Osteocyte (in vitro differentiated cells): Measurements from ENCODE around the gene FSCN2. TPM values are rescaled to one million over a fixed set of nuclear protein-coding genes. Genes with fewer than 3 reads are reported as not detected.

Experiments used
- DNase-seq: peaks from one replicate; pipeline ENCODE4 v3.0.0; 2021; ENCODE audit warnings: mixed read lengths; ENCODE audit not compliant: unreplicated experiment; ENCODE audit errors: extremely low spot score
- H3K27ac Mint-ChIP-seq: one replicate; pipeline ENCODE4 v1.8.0; 2021; ENCODE audit warnings: mild to moderate bottlenecking, mixed read lengths; ENCODE audit not compliant: unreplicated experiment
- H3K27me3 Mint-ChIP-seq: one replicate; pipeline ENCODE4 v1.8.0; 2021; ENCODE audit warnings: mixed read lengths; ENCODE audit not compliant: unreplicated experiment
- H3K36me3 Mint-ChIP-seq: one replicate; pipeline ENCODE4 v1.8.0; 2021; ENCODE audit warnings: mixed read lengths; ENCODE audit not compliant: unreplicated experiment
- H3K4me1 Mint-ChIP-seq: one replicate; pipeline ENCODE4 v1.8.0; 2021; ENCODE audit warnings: mixed read lengths; ENCODE audit not compliant: unreplicated experiment
- H3K4me3 Mint-ChIP-seq: one replicate; pipeline ENCODE4 v1.8.0; 2021; ENCODE audit warnings: mild to moderate bottlenecking, moderate library complexity, mixed read lengths; ENCODE audit not compliant: unreplicated experiment
- H3K9me3 Mint-ChIP-seq: one replicate; pipeline ENCODE4 v1.8.0; 2021; ENCODE audit warnings: mixed read lengths; ENCODE audit not compliant: unreplicated experiment
- total RNA-seq: library from RNA; stranded (reverse); gene quantifications from 2 replicates; pipeline ENCODE4 v1.2.1, GENCODE V29; 2021
- TF ChIP-seq, protein P1 (sequence below): fragments of 200-600 bp; sonication (generic); IDR thresholded peaks from 2 replicates; pipeline ENCODE4 v1.5.0; 2021; ENCODE audit warnings: antibody characterized with exemption, mild to moderate bottlenecking, moderate library complexity

Gene FSCN2
- total RNA-seq, 1 donor from 2014 or later = 3.0 TPM

DNA sequence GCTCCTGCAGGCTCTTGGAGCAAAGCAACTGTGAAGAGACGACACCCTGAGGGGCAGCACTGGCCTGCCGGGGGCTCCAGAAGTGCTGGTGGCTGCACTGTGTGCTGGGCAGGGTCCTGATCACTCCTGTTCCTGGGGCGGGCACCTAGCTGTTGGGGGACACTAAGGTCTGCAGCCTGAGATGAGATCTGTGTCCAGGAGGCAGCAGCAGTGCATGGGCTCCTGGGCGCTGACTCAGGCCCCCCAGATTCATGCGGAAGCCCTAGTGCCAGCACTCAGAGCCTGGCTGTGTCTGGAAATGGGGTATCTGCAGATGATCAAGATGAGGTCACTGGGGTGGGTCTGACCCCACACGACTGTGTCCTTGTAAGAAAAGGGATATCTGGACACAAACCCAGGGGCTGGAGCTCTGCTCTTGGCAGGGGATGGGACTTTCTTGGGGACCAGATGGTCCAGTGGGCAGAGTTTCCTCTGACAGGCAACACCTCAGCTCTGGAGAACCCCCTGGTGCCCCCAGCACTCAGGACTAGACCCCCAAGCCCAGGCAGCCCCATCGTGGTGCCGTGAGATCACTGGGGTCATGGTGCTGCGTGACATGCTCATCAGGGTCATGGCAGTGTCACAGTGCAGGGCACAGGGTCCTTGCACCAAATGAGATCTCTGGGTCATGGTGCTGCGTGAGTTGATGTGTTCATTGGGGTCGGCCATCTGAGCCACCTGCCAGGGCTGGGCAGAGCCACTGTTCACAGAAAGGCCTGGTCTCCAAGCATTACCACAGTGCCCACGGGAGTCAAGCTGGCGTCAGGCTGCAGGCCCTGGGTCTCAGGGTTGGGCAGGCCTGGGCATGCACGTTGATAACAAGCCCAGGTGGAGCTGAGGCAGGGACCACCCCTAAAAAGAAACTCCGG, 14.5 kb downstream of the FSCN2 start:
- Mint-ChIP-seq H3K27ac (no peak overlapping the region), H3K27me3 (no peaks in the 10 kb centered on the region), H3K4me1 (peaks cover 2% of the 10 kb centered on the region), H3K4me3 (no peak overlapping the region), H3K9me3 (no peaks in the 10 kb centered on the region), H3K36me3 (peaks cover 19% of the 10 kb centered on the region)
- DNase-seq = no peak
- TF ChIP-seq, protein P1, sequence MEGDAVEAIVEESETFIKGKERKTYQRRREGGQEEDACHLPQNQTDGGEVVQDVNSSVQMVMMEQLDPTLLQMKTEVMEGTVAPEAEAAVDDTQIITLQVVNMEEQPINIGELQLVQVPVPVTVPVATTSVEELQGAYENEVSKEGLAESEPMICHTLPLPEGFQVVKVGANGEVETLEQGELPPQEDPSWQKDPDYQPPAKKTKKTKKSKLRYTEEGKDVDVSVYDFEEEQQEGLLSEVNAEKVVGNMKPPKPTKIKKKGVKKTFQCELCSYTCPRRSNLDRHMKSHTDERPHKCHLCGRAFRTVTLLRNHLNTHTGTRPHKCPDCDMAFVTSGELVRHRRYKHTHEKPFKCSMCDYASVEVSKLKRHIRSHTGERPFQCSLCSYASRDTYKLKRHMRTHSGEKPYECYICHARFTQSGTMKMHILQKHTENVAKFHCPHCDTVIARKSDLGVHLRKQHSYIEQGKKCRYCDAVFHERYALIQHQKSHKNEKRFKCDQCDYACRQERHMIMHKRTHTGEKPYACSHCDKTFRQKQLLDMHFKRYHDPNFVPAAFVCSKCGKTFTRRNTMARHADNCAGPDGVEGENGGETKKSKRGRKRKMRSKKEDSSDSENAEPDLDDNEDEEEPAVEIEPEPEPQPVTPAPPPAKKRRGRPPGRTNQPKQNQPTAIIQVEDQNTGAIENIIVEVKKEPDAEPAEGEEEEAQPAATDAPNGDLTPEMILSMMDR = no peak

DNA sequence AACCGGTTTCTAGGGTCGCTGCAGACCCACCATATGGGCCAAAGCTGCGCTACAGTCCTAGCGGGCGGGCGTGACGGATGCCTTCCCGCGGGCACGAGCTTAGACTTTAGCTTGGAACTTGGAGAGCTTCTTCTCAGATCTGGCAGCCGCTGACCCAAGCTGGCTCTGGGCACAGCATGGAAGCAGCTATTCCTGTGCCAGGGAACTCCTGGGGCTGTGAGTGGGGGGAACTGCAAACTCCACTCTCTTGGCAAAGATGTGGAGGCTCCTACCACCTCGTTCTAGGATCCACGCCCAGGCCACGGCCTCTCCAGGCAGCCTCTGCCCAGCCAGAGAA, 15.1 kb downstream of the FSCN2 start:
- peaks cover 15% of the 10 kb centered on the region for H3K36me3 Mint-ChIP-seq

DNA sequence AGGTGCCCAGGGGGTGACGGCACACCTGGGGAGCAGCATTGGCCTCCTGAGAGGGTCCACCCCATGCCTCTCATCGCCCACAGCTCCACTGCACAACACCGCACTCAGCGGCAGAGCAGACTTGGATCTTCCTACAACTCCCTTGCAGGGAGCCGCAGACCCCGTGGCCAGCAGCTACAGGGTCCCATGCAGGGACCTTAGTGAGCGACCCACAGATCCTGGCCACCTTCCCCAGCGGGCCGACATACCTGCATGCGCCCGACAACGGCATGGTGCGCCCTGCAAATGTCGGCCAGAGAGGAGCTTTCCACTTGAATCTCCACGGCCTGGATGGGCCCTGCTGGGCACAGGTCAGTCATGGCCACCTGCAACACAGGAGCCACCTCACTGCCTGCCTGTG, 15.6 kb downstream of the FSCN2 start:
- no peak overlapping the region for H3K27ac Mint-ChIP-seq

More for the DNA sequence above, 15.1 kb downstream of the FSCN2 start:
- no peak overlapping the region for H3K4me3 Mint-ChIP-seq
- peaks cover 2% of the 10 kb centered on the region for H3K4me1 Mint-ChIP-seq
- no peaks in the 10 kb centered on the region for H3K9me3 Mint-ChIP-seq
- no peak overlapping the region for H3K27ac Mint-ChIP-seq
- TF ChIP-seq, protein P1 = no peak
- DNase-seq = no peak
- no peaks in the 10 kb centered on the region for H3K27me3 Mint-ChIP-seq

DNA sequence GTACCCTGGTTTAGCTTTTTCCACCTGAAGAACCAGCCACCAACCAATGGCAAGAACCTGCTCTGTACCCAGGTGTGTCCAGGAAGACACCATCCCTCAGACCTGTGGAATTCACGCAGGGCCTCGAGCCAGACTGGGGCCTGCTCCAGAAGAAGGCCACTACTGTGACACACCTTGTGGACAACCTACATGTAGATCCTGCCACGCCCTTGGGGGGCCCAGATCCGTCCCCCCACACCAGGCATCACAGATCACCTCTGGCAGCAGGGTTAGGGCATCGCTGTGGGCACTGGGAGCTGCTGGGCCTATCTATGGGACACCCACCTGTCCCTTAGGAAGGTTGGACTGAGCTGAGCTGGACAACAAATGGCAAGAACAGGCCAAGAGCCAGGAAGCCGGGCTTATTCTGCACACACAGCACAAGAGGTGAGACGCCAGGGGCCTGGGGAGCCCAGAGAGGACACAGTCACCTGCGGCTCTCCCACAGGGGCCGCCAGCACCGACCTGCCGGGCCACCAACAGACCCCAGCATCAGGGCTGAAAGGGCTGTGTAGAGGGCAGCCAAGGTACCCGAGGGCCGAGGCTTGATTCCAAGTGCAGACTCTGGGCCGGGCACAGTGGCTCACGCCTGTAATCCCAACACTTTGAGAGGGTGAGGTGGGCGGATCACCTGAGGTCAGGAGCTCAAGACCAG, 16.3 kb downstream of the FSCN2 start:
- TF ChIP-seq, protein P1 = no peak
- Mint-ChIP-seq H3K9me3 (no peaks in the 10 kb centered on the region), H3K27me3 (no peaks in the 10 kb centered on the region), H3K36me3 (peaks cover 19% of the 10 kb centered on the region), H3K4me3 (no peak overlapping the region), H3K27ac (no peak overlapping the region), H3K4me1 (peaks cover 3% of the 10 kb centered on the region)
- no peak for DNase-seq

More for the DNA sequence above, 15.6 kb downstream of the FSCN2 start:
- no peak for DNase-seq
- Mint-ChIP-seq H3K9me3 (no peaks in the 10 kb centered on the region), H3K4me1 (peaks cover 2% of the 10 kb centered on the region), H3K36me3 (peaks cover 13% of the 10 kb centered on the region), H3K4me3 (no peak overlapping the region), H3K27me3 (no peaks in the 10 kb centered on the region)
- TF ChIP-seq, protein P1 = no peak
